GM21367 (cell line): ENCODE results near the gene PTPRN2.

Experiments used
- ATAC-seq: cut with Tn5 transposase; IDR thresholded peaks from one replicate; pipeline ENCODE4 v1.9.1; 2021; ENCODE audit not compliant: unreplicated experiment

Gene PTPRN2

GRCh38 chr7:157662110-157662791 lies 925.4 kb downstream of the PTPRN2 start:
- no peak for ATAC-seq

- no peak for ATAC-seq
Observed at GRCh38 chr7:157661611-157661975, 926.0 kb downstream of the PTPRN2 start.

GRCh38 chr7:157660971-157661610 lies 926.5 kb downstream of the PTPRN2 start:
- no peak for ATAC-seq

- no peak for ATAC-seq
Observed at GRCh38 chr7:157658851-157659412, 928.7 kb downstream of the PTPRN2 start.

GRCh38 chr7:157657741-157658740 lies 929.6 kb downstream of the PTPRN2 start:
- ATAC-seq = no peak

- ATAC-seq = no peak
Observed at GRCh38 chr7:157656195-157656769, 931.3 kb downstream of the PTPRN2 start.

GRCh38 chr7:157654350-157654749 lies 933.3 kb downstream of the PTPRN2 start:
- no peak for ATAC-seq

- no peak for ATAC-seq
Observed at GRCh38 chr7:157653827-157654207, 933.8 kb downstream of the PTPRN2 start.

GRCh38 chr7:157652954-157653826 lies 934.4 kb downstream of the PTPRN2 start:
- no peak for ATAC-seq

GRCh38 chr7:157652161-157652953 lies 935.3 kb downstream of the PTPRN2 start:
- ATAC-seq = no peak

GRCh38 chr7:157651366-157652160 lies 936.1 kb downstream of the PTPRN2 start:
- ATAC-seq = no peak

- ATAC-seq = no peak
Observed at GRCh38 chr7:157650801-157651200, 936.8 kb downstream of the PTPRN2 start.

GRCh38 chr7:157650131-157650631 lies 937.4 kb downstream of the PTPRN2 start:
- no peak for ATAC-seq

- ATAC-seq = no peak
Observed at GRCh38 chr7:157646551-157646950, 941.1 kb downstream of the PTPRN2 start.

- no peak for ATAC-seq
Observed at GRCh38 chr7:157645539-157645938, 942.1 kb downstream of the PTPRN2 start.

- ATAC-seq = no peak
Observed at GRCh38 chr7:157644946-157645345, 942.7 kb downstream of the PTPRN2 start.

- ATAC-seq = no peak
Observed at GRCh38 chr7:157643525-157643970, 944.1 kb downstream of the PTPRN2 start.

- no peak for ATAC-seq
Observed at GRCh38 chr7:157641866-157642265, 945.8 kb downstream of the PTPRN2 start.
